Measurements from ENCODE around the gene MBD3L1.
A peak's percentile ranks its signal among the peaks of the same experiment; 100 is the strongest.

MBD3L1 gene

GRCh38 chr19:8832132-8833021 lies at the start of gene MBD3L1, which contains the start of gene ZNF558:
Gene MBD3L1, plus strand, starts transcription at chr19:8832377. Its CDS starts 10,302 bp downstream, at chr19:8842679.
Gene ZNF558, minus strand, starts transcription at chr19:8832304. Its CDS starts 9,645 bp downstream, at chr19:8822659.
- peak within 1 kb of the TSS; percentile 96 for H3K27ac Mint-ChIP-seq

GRCh38 chr19:8794823-8795222 lies 37.4 kb upstream of the MBD3L1 start:
- DNase-seq, result no peak
- Mint-ChIP-seq H3K4me1 (no peaks in the 10 kb centered on the region), H3K4me3 (no peak overlapping the region), H3K9me3 (peaks cover 62% of the 10 kb centered on the region), H3K27me3 (ENCODE audit: low read depth, poor library complexity) (no peaks in the 10 kb centered on the region), H3K27ac (no peak overlapping the region), H3K36me3 (ENCODE audit: low read depth) (no peaks in the 10 kb centered on the region)
- no peak for TF ChIP-seq CTCF (IDR thresholded peaks at IDR 0.05)

More at GRCh38 chr19:8832132-8833021, at the start of gene MBD3L1, which contains the start of gene ZNF558:
- peak within 1 kb of the TSS; percentile 90 for H3K4me3 Mint-ChIP-seq
- peak; percentile 98 for DNase-seq
- peaks cover 3% of the 10 kb centered on the region for H3K27me3 Mint-ChIP-seq (ENCODE audit: low read depth, poor library complexity)
- H3K9me3 Mint-ChIP-seq, result peaks cover 76% of the 10 kb centered on the region
- peaks cover 42% of the 10 kb centered on the region for H3K36me3 Mint-ChIP-seq (ENCODE audit: low read depth)
- peaks cover 9% of the 10 kb centered on the region for H3K4me1 Mint-ChIP-seq
- no peak for TF ChIP-seq CTCF (IDR thresholded peaks at IDR 0.05)

- Mint-ChIP-seq H3K27me3 (ENCODE audit: low read depth, poor library complexity) (peaks cover 3% of the 10 kb centered on the region), H3K9me3 (peaks cover 100% of the 10 kb centered on the region), H3K4me1 (no peaks in the 10 kb centered on the region), H3K4me3 (no peak overlapping the region), H3K27ac (no peak overlapping the region), H3K36me3 (ENCODE audit: low read depth) (peaks cover 91% of the 10 kb centered on the region)
- DNase-seq, result no peak
- TF ChIP-seq CTCF (IDR thresholded peaks at IDR 0.05), result no peak
Observed at GRCh38 chr19:8806661-8807060, 25.5 kb upstream of the MBD3L1 start.

- Mint-ChIP-seq H3K4me3 (no peak overlapping the region), H3K27ac (no peak overlapping the region), H3K4me1 (no peaks in the 10 kb centered on the region), H3K9me3 (peaks cover 100% of the 10 kb centered on the region), H3K36me3 (ENCODE audit: low read depth) (peaks cover 100% of the 10 kb centered on the region), H3K27me3 (ENCODE audit: low read depth, poor library complexity) (peaks cover 10% of the 10 kb centered on the region)
- no peak for DNase-seq
- no peak for TF ChIP-seq CTCF (IDR thresholded peaks at IDR 0.05)
Observed at GRCh38 chr19:8811315-8812172, 20.6 kb upstream of the MBD3L1 start.

GRCh38 chr19:8814176-8814575 lies 18.0 kb upstream of the MBD3L1 start:
- Mint-ChIP-seq H3K36me3 (ENCODE audit: low read depth) (peaks cover 100% of the 10 kb centered on the region), H3K9me3 (peaks cover 100% of the 10 kb centered on the region), H3K4me1 (no peaks in the 10 kb centered on the region), H3K27me3 (ENCODE audit: low read depth, poor library complexity) (peaks cover 7% of the 10 kb centered on the region), H3K4me3 (no peak overlapping the region), H3K27ac (no peak overlapping the region)
- no peak for TF ChIP-seq CTCF (IDR thresholded peaks at IDR 0.05)
- no peak for DNase-seq

Data from nephron progenitor cell (in vitro differentiated cells).